ENCODE data around the gene RGS5. TPM values are rescaled to one million over a fixed set of nuclear protein-coding genes. Genes with fewer than 3 reads are reported as not detected.

Gene RGS5
- polyA plus RNA-seq, 1 donor (not counting 4 experiments of a cell fraction or from before 2014, with no cell fraction given), result 4.1 TPM

- dilution Hi-C loops (cut with MboI; ENCODE audit: extremely low pct_ligation_motif_present, low sequenced_read_pairs), result no loop called here
Observed at GRCh38 chr1:163173121-163173520, 29.6 kb downstream of the RGS5 start.

DNA sequence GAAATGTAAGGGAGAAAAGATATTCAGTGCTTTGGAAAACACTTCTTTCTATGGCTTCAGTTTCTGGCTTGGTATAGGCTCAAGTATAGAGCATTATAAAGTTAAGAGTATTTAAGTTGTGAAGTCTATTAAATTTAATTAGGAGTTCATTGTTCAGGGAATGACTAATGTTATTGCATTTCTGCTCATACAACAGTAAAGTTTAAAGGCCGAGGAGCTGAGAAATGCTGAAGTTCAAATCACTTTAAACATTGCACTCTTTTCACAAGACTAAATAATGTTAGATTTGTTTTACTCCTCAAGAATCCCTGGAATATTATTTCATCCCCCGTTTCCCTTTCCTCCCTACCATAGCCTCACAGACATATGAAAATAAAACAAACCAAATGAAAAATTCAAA lies 30.1 kb downstream of the RGS5 start:
- Histone ChIP-seq H2AFZ (ENCODE audit: control insufficient read depth, low read length) (no peak overlapping the region), H3K4me3 (ENCODE audit: control insufficient read depth in 2 of 3, extremely low read depth in 1 of 3, insufficient read depth in 2 of 3, low read depth in 1 of 3, low read length in 3 of 3) (no peak overlapping the region), H3K79me2 (ENCODE audit: control insufficient read depth, insufficient read depth, low read length) (no peaks in the 10 kb centered on the region), H3K4me2 (ENCODE audit: control insufficient read depth, extremely low read depth, insufficient read depth, low read depth, low read length) (no peak overlapping the region), H3K9me3 (ENCODE audit: control insufficient read depth, low read depth, low read length) (no peaks in the 10 kb centered on the region), H3K9me1 (ENCODE audit: control insufficient read depth, extremely low read depth, insufficient read depth, low read length) (no peaks in the 10 kb centered on the region), H3K27me3 (ENCODE audit: control insufficient read depth, extremely low read depth, insufficient read depth, low read length) (no peaks in the 10 kb centered on the region), H3K27ac (ENCODE audit: control insufficient read depth, insufficient read depth, low read length) (no peak overlapping the region), H3K4me1 (ENCODE audit: control insufficient read depth, extremely low read depth, insufficient read depth, low read length) (peaks cover 12% of the 10 kb centered on the region), H4K20me1 (ENCODE audit: control insufficient read depth, extremely low read depth, insufficient read depth, low read length) (no peaks in the 10 kb centered on the region), H3K9ac (ENCODE audit: control insufficient read depth, extremely low read depth, insufficient read depth, low read length) (no peak overlapping the region), H3K36me3 (ENCODE audit: control insufficient read depth in 2 of 2, extremely low read depth in 1 of 2, insufficient read depth in 2 of 2, low read length in 2 of 2) (no peaks in the 10 kb centered on the region)
- TF ChIP-seq CTCF (optimal IDR thresholded peaks at IDR 0.05 in 1 of 3, IDR thresholded peaks at IDR 0.05 in 1 of 3, conservative IDR thresholded peaks at IDR 0.05 in 1 of 3; ENCODE audit: extremely low read depth in 1 of 3, insufficient read depth in 2 of 3, low read length in 3 of 3), result no peak
- no peak for TF ChIP-seq EZH2 (IDR thresholded peaks at IDR 0.05; ENCODE audit: low read length)
- dilution Hi-C loops (cut with MboI; ENCODE audit: extremely low pct_ligation_motif_present, low sequenced_read_pairs), result no loop called here
- DNase-seq (ENCODE audit: low read depth, low spot score) (no peak), FAIRE-seq (no peak)

More at GRCh38 chr1:163173121-163173520, 29.6 kb downstream of the RGS5 start:
- H3K9me3 ChIP-seq (ENCODE audit: control insufficient read depth, low read depth, low read length), result no peaks in the 10 kb centered on the region
- no peaks in the 10 kb centered on the region for H3K79me2 ChIP-seq (ENCODE audit: control insufficient read depth, insufficient read depth, low read length)
- DNase-seq (ENCODE audit: low read depth, low spot score) (no peak), FAIRE-seq (no peak)
- no peaks in the 10 kb centered on the region for H3K36me3 ChIP-seq (ENCODE audit: control insufficient read depth in 2 of 2, extremely low read depth in 1 of 2, insufficient read depth in 2 of 2, low read length in 2 of 2)
- H3K27me3 ChIP-seq (ENCODE audit: control insufficient read depth, extremely low read depth, insufficient read depth, low read length), result no peaks in the 10 kb centered on the region
- TF ChIP-seq EZH2 (IDR thresholded peaks at IDR 0.05; ENCODE audit: low read length) (no peak), CTCF (optimal IDR thresholded peaks at IDR 0.05 in 1 of 3, IDR thresholded peaks at IDR 0.05 in 1 of 3, conservative IDR thresholded peaks at IDR 0.05 in 1 of 3; ENCODE audit: extremely low read depth in 1 of 3, insufficient read depth in 2 of 3, low read length in 3 of 3) (no peak)
- no peak overlapping the region for H3K4me3 ChIP-seq (ENCODE audit: control insufficient read depth in 2 of 3, extremely low read depth in 1 of 3, insufficient read depth in 2 of 3, low read depth in 1 of 3, low read length in 3 of 3)
- H3K9ac ChIP-seq (ENCODE audit: control insufficient read depth, extremely low read depth, insufficient read depth, low read length), result no peak overlapping the region
- H3K9me1 ChIP-seq (ENCODE audit: control insufficient read depth, extremely low read depth, insufficient read depth, low read length), result no peaks in the 10 kb centered on the region
- no peak overlapping the region for H2AFZ ChIP-seq (ENCODE audit: control insufficient read depth, low read length)
- H3K4me2 ChIP-seq (ENCODE audit: control insufficient read depth, extremely low read depth, insufficient read depth, low read depth, low read length), result no peak overlapping the region
- no peak overlapping the region for H3K27ac ChIP-seq (ENCODE audit: control insufficient read depth, insufficient read depth, low read length)
- no peaks in the 10 kb centered on the region for H4K20me1 ChIP-seq (ENCODE audit: control insufficient read depth, extremely low read depth, insufficient read depth, low read length)
- peaks cover 6% of the 10 kb centered on the region for H3K4me1 ChIP-seq (ENCODE audit: control insufficient read depth, extremely low read depth, insufficient read depth, low read length)
